Measurements from ENCODE around the gene PMEPA1.

Gene PMEPA1

DNA sequence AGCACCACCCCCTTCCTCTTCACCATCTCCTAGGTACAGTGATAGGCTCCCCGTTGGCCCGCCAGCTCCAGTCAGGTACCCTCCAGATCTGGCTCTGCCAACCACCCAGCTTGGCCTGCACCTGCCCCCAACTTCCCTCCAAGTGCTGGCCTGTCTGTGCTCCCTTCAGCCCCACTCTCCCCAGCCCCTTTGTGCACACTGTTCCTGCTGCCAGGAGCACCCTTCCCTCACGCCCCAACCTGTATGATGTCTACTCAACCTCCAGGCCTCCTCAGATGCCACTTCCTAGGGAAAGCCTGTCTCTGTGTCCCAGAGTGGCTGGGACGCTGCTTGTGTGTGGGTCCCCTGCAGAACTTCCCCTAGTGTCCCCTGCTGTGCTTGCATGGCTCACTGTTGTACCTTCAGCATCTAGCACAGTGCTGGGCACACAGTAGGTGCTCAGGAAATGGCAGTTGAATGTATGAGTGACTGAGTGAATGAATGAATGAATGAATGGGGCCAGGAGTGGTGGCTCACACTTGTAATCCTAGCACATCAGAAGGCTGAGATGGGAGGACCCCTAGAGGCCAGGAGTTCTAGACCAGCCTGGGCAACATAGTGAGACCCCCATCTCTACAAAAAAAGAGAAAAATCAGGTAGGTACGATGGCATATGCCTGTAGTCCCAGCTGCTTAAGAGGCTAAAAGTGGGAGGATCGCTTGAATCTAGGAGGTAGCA is 92.6 kb downstream of the PMEPA1 start:
- TF ChIP-seq, protein P1, sequence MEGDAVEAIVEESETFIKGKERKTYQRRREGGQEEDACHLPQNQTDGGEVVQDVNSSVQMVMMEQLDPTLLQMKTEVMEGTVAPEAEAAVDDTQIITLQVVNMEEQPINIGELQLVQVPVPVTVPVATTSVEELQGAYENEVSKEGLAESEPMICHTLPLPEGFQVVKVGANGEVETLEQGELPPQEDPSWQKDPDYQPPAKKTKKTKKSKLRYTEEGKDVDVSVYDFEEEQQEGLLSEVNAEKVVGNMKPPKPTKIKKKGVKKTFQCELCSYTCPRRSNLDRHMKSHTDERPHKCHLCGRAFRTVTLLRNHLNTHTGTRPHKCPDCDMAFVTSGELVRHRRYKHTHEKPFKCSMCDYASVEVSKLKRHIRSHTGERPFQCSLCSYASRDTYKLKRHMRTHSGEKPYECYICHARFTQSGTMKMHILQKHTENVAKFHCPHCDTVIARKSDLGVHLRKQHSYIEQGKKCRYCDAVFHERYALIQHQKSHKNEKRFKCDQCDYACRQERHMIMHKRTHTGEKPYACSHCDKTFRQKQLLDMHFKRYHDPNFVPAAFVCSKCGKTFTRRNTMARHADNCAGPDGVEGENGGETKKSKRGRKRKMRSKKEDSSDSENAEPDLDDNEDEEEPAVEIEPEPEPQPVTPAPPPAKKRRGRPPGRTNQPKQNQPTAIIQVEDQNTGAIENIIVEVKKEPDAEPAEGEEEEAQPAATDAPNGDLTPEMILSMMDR (IDR thresholded peaks at IDR 0.05; ENCODE audit: unreplicated experiment in 3 of 3), result no peak
- Mint-ChIP-seq H3K27ac (no peak overlapping the region), H3K4me1 (peaks cover 4% of the 10 kb centered on the region), H3K36me3 (ENCODE audit: low read depth) (no peaks in the 10 kb centered on the region), H3K4me3 (no peak overlapping the region), H3K27me3 (ENCODE audit: low read depth) (peaks cover 36% of the 10 kb centered on the region), H3K9me3 (no peaks in the 10 kb centered on the region)

DNA sequence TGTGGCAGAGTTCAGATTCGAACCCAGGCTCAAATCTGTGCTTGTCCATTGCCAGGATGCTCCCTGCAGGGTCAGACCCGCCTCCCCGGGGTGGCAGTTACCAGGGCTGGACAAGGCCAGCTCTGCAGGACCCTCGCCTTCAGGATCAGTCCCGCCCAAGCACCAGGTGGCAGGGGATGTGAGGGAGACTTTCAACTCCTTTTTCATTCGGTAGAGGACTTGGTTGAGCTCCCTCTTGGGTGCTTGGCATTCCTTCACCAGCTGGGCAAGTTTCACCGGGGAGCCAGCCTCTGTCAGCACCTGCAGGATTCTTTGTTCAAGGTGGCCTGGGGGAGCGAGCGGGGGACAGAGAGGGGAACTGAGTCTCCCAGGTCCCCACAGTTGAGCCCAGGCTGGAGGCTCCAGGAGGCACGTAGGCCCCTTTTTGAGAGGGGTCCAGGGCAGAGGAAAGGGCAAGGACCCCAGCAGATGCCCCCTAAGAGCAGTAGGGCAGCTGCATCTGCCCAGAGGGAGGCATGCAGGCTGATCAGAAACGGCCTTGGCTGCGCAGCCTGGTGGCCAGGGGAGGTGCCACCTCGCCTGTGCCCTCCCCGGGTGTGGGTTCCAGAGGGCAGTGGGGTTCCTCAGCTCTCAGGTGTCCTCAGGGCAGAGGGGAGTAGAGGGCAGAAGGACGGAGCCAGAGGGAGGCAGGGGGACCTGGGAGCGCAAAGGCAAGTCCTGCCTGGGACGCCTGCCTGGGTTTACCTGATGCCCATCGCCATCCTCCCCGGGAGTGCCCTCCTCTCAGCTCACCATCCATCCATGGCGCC is 93.5 kb downstream of the PMEPA1 start:
- Mint-ChIP-seq H3K4me3 (no peak overlapping the region), H3K27me3 (ENCODE audit: low read depth) (peaks cover 33% of the 10 kb centered on the region), H3K27ac (no peak overlapping the region), H3K9me3 (no peaks in the 10 kb centered on the region), H3K36me3 (ENCODE audit: low read depth) (no peaks in the 10 kb centered on the region), H3K4me1 (peaks cover 4% of the 10 kb centered on the region)
- TF ChIP-seq, protein P1 (IDR thresholded peaks at IDR 0.05; ENCODE audit: unreplicated experiment in 3 of 3), result no peak

DNA sequence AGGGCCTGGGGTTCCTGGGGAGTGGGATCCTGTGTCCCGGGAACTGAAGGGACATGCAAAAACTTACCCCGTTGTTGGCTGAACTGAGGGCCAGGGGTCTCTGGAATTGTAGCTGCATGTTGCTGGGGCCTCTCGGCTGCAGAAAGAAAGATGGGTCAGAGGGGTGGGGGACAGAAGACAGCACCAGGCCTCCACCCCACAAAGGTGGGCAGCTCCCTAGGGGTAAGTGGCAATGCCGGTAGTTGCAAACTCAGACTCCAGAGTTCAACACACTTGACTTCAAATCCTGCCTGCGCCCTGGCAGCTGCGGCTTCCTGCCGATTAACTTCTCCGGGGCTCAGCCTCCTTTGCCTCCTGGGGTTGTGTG is 94.4 kb downstream of the PMEPA1 start:
- Mint-ChIP-seq H3K27me3 (ENCODE audit: low read depth) (peaks cover 30% of the 10 kb centered on the region), H3K27ac (no peak overlapping the region), H3K4me3 (no peak overlapping the region), H3K4me1 (peaks cover 5% of the 10 kb centered on the region), H3K9me3 (no peaks in the 10 kb centered on the region), H3K36me3 (ENCODE audit: low read depth) (no peaks in the 10 kb centered on the region)
- TF ChIP-seq, protein P1 (IDR thresholded peaks at IDR 0.05; ENCODE audit: unreplicated experiment in 3 of 3), result no peak

DNA sequence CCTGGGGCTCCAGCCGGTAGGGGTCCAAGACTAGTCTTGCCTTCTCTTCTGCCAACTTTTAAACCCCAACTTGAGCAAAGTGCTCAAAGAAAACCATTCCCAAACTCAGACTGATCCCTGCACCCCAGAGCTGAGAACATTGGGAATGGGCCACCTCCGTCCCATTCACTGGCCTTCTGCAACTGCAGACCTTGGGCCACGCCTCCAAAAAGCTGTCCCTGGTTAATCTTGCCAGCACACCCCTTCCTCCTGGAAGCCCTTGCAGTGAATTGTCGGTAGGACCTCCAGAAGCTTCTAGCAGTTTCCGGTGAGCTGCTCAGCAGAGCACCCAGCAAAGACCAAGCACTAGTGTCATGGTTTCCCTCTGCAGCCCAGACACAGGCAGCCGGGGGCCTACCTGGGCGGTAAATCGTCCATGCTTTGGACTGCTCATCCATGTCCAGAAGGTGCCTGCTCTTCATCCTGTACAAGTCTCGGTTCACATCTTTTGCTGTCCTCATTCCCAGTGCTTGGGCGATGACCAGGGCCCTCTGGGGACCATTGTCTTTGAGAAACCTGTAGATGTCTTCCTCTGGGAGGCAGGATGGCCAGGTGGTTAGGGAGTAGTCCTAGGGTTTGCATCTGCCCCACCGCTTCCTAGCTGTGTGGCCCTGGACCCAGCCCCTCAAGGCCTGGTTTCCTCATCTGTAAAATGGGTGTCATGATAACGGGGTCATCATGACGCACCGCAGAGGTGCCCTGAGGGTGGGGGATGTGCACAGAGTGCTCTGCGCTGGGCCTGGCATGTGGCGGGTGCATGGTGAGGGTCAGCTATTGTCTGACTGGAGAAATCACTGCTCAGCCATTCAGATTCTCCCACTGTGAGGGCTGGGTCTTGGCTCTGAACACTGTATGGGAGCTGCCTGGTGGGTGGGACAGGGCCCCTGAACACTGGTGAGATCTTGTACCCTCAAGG is 95.0 kb downstream of the PMEPA1 start:
- Mint-ChIP-seq H3K27ac (no peak overlapping the region), H3K9me3 (no peaks in the 10 kb centered on the region), H3K4me3 (no peak overlapping the region), H3K36me3 (ENCODE audit: low read depth) (no peaks in the 10 kb centered on the region), H3K27me3 (ENCODE audit: low read depth) (peaks cover 24% of the 10 kb centered on the region), H3K4me1 (peaks cover 9% of the 10 kb centered on the region)
- TF ChIP-seq, protein P1 (IDR thresholded peaks at IDR 0.05; ENCODE audit: unreplicated experiment in 3 of 3), result no peak

DNA sequence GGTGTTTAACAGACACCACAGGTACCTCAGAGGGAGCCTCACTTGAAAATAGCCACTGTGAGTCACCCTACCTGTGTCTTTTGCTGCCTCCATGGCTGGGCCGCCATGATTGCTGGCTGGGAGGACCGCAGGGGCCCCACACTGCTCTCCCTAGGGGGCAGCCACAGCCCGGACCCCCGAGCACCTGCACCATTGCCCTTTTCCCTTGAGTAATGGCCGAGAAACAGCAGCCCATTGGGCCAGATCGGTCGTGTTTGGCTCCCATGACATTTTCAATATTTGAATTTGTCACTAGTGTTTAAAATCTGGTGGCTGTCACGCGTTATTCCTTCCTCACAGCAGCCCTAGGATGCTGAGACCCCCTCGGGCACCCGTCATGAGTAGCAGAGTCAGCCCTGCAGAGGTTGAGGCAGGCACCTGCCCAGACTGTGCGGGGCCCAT is 96.3 kb downstream of the PMEPA1 start:
- no peak overlapping the region for H3K4me3 Mint-ChIP-seq
- no peak overlapping the region for H3K27ac Mint-ChIP-seq
- TF ChIP-seq, protein P1 (IDR thresholded peaks at IDR 0.05; ENCODE audit: unreplicated experiment in 3 of 3), result no peak
- H3K4me1 Mint-ChIP-seq, result peaks cover 11% of the 10 kb centered on the region
- H3K9me3 Mint-ChIP-seq, result no peaks in the 10 kb centered on the region
- H3K36me3 Mint-ChIP-seq (ENCODE audit: low read depth), result no peaks in the 10 kb centered on the region
- peaks cover 22% of the 10 kb centered on the region for H3K27me3 Mint-ChIP-seq (ENCODE audit: low read depth)

All from nephron (organoid).